Testis (tissue), 2 donors: Measurements from ENCODE around the gene FALEC.

Source experiments
- CTCF ChIP-seq, 3 experiments: fragments of 450-650 bp in 2 of 3; fragments of 200-600 bp in 1 of 3; sonication (generic) in 1 of 3; IDR thresholded peaks; one replicate each; pipeline ENCODE4 v1.5.1; 2016 to 2019; ENCODE audit warnings: antibody characterized with exemption in 3 of 3, mild to moderate bottlenecking in 2 of 3, moderate library complexity in 1 of 3
- POLR2A ChIP-seq: fragments of 450-650 bp; IDR thresholded peaks from one replicate; pipeline ENCODE4 v1.6.1; 2017; ENCODE audit warnings: antibody characterized with exemption, mild to moderate bottlenecking, moderate library complexity

GRCh38 chr1:150511551-150511950, 4.0 kb upstream of the FALEC start:
- TF ChIP-seq CTCF (IDR thresholded peaks at IDR 0.05) (no peak), POLR2A (no peak)
